ENCODE results near the gene EPHA5. TPM values are rescaled to one million over a fixed set of nuclear protein-coding genes. Genes with fewer than 3 reads are reported as not detected.

EPHA5 gene
- total and polyA plus RNA-seq, 9 of the 15 experiments (the other 6 are each of a cell fraction or from before 2014, with no cell fraction given): 0.04 TPM; not detected in 8

GRCh38 chr4:65566473-65566872, 103.8 kb downstream of the EPHA5 start:
- BruUV-seq (replicated peaks): no TSS peak
- no peak for ATAC-seq
- no peak overlapping the region for H2AFZ ChIP-seq (ENCODE audit: low read depth, low read length)
- 0% methylated on average over 2 of the region's 2 CpGs for WGBS (ENCODE audit: insufficient coverage, low coverage, missing lambda C conversion rate)
- intact Hi-C loops (cut with micrococcal nuclease): no loop called here
- H3K4me1 ChIP-seq (replicated peaks in 1 of 2; ENCODE audit: control insufficient read depth in 2 of 2, insufficient read depth in 2 of 2, low read length in 2 of 2): no peaks in the 10 kb centered on the region
- H3K4me2 ChIP-seq (ENCODE audit: insufficient read depth, low read length): no peak overlapping the region
- in situ Hi-C loops (cut with MboI): no loop called here
- ChIA-PET POLR2A (no interaction called here), CTCF (ENCODE audit: low intra/inter-chr PET ratio) (no interaction called here)
- no peaks in the 10 kb centered on the region for H3K9me1 ChIP-seq (ENCODE audit: control insufficient read depth, insufficient read depth, low read length)
- no peaks in the 10 kb centered on the region for H4K20me1 ChIP-seq (replicated peaks; ENCODE audit: control insufficient read depth, insufficient read depth, low read length)
- no peak overlapping the region for H3K4me3 ChIP-seq
- H3K27me3 ChIP-seq (ENCODE audit: control insufficient read depth in 2 of 2, insufficient read depth in 2 of 2, low read length in 2 of 2): no peaks in the 10 kb centered on the region
- H3K9ac ChIP-seq (ENCODE audit: insufficient read depth in 1 of 2, low read depth in 2 of 2, low read length in 2 of 2): no peak overlapping the region
- no peaks in the 10 kb centered on the region for H3K36me3 ChIP-seq (ENCODE audit: control insufficient read depth, insufficient read depth, low read length)
- no peak for DNase-seq (ENCODE audit: extremely low read depth in 1 of 4, low spot score in 3 of 4)
- no peaks in the 10 kb centered on the region for H3K9me3 ChIP-seq (replicated peaks; ENCODE audit: control insufficient read depth, insufficient read depth, low read depth, low read length)
- H3K27ac ChIP-seq (ENCODE audit: extremely low read depth, low read depth, low read length): no peak overlapping the region
- no peaks in the 10 kb centered on the region for H3K79me2 ChIP-seq (ENCODE audit: control insufficient read depth, insufficient read depth, low read length)
- no peak for FAIRE-seq
- no peak for TF ChIP-seq ZNF354B (CRISPR knock-in tag; IDR thresholded peaks at IDR 0.05)
- no peak for TF ChIP-seq DIDO1 (tag; IDR thresholded peaks at IDR 0.05; ENCODE audit: low read depth)
- TF ChIP-seq, protein P1, sequence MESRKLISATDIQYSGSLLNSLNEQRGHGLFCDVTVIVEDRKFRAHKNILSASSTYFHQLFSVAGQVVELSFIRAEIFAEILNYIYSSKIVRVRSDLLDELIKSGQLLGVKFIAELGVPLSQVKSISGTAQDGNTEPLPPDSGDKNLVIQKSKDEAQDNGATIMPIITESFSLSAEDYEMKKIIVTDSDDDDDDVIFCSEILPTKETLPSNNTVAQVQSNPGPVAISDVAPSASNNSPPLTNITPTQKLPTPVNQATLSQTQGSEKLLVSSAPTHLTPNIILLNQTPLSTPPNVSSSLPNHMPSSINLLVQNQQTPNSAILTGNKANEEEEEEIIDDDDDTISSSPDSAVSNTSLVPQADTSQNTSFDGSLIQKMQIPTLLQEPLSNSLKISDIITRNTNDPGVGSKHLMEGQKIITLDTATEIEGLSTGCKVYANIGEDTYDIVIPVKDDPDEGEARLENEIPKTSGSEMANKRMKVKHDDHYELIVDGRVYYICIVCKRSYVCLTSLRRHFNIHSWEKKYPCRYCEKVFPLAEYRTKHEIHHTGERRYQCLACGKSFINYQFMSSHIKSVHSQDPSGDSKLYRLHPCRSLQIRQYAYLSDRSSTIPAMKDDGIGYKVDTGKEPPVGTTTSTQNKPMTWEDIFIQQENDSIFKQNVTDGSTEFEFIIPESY (CRISPR knock-in tag; IDR thresholded peaks at IDR 0.05): no peak
- TF ChIP-seq ZC3H8 (IDR thresholded peaks at IDR 0.05): no peak
- no peak for TF ChIP-seq ZNF586 (CRISPR knock-in tag; conservative IDR thresholded peaks at IDR 0.05)
- no peak for TF ChIP-seq ZNF75A (CRISPR knock-in tag; IDR thresholded peaks at IDR 0.05)
- no peak for TF ChIP-seq BCL6 (CRISPR knock-in tag; IDR thresholded peaks at IDR 0.05)
- no peak for TF ChIP-seq ZNF253 (CRISPR knock-in tag; conservative IDR thresholded peaks at IDR 0.05)
- no peak for TF ChIP-seq IFI16 (CRISPR knock-in tag; IDR thresholded peaks at IDR 0.05)
- TF ChIP-seq HDAC2 (IDR thresholded peaks at IDR 0.05): no peak
- TF ChIP-seq, protein P2, sequence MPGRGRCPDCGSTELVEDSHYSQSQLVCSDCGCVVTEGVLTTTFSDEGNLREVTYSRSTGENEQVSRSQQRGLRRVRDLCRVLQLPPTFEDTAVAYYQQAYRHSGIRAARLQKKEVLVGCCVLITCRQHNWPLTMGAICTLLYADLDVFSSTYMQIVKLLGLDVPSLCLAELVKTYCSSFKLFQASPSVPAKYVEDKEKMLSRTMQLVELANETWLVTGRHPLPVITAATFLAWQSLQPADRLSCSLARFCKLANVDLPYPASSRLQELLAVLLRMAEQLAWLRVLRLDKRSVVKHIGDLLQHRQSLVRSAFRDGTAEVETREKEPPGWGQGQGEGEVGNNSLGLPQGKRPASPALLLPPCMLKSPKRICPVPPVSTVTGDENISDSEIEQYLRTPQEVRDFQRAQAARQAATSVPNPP (IDR thresholded peaks at IDR 0.05; ENCODE audit: borderline replicate concordance, insufficient read depth, insufficient read length): no peak
- TF ChIP-seq ZNF778 (CRISPR knock-in tag; IDR thresholded peaks at IDR 0.05): no peak

Measured in K562 (cell line).